Stomach (tissue), 4 donors: Measurements from ENCODE around the gene GOSR1.
"Not testable (repeated sequence)": the region's sequence is repeated elsewhere in the genome, so short reads cannot be mapped to it uniquely, and the experiment has no call there.

Source experiments
- EP300 ChIP-seq: sonication (generic); formaldehyde crosslinking; IDR thresholded peaks from one replicate; pipeline ENCODE4 v1.6.1; 2017; ENCODE audit warnings: antibody characterized with exemption
- TF ChIP-seq, protein P1 (sequence below), 7 experiments: fragments of 450-650 bp in 4 of 7; fragments of 200-600 bp in 3 of 7; sonication (generic) in 3 of 7; IDR thresholded peaks; one replicate each; pipeline ENCODE4 v1.5.1; 2016 to 2019; ENCODE audit warnings: antibody characterized with exemption in 7 of 7, control low read depth in 2 of 7, mild to moderate bottlenecking in 1 of 7

DNA sequence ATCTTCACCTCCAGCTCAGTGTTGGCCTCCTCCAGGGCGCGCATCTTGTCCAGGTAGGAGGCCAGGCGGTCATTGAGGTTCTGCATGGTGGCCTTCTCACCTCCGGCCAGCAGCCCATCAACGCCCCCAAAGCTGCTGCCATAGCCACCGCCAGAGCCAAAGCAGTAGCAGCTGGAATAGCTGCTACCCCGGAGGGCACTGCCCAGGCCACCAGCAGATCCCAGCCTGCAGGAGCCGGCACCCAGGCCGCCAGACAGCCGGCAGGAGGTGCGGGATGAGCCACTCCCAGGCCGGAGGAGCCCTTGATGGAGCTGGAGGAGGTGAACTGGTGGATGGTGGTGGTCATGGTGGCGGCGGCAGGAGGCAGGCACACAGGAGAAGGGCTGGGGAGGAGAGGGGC lies 94.2 kb downstream of the GOSR1 start:
- TF ChIP-seq, protein P1, sequence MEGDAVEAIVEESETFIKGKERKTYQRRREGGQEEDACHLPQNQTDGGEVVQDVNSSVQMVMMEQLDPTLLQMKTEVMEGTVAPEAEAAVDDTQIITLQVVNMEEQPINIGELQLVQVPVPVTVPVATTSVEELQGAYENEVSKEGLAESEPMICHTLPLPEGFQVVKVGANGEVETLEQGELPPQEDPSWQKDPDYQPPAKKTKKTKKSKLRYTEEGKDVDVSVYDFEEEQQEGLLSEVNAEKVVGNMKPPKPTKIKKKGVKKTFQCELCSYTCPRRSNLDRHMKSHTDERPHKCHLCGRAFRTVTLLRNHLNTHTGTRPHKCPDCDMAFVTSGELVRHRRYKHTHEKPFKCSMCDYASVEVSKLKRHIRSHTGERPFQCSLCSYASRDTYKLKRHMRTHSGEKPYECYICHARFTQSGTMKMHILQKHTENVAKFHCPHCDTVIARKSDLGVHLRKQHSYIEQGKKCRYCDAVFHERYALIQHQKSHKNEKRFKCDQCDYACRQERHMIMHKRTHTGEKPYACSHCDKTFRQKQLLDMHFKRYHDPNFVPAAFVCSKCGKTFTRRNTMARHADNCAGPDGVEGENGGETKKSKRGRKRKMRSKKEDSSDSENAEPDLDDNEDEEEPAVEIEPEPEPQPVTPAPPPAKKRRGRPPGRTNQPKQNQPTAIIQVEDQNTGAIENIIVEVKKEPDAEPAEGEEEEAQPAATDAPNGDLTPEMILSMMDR (IDR thresholded peaks at IDR 0.05): not testable (repeated sequence)
- TF ChIP-seq EP300: not testable (repeated sequence)
